ENCODE measurements around the gene AP1M1. TPM values are rescaled to one million over a fixed set of nuclear protein-coding genes. Genes with fewer than 3 reads are reported as not detected.

Gene AP1M1
- total and polyA plus RNA-seq, 2 of the 4 experiments (the other 2 are of a cell fraction) = 85.1 to 99.1 TPM

- Histone ChIP-seq H3K9ac (ENCODE audit: low read depth, low read length) (no peak overlapping the region), H3K9me3 (ENCODE audit: control insufficient read depth, insufficient read depth, low read length) (no peaks in the 10 kb centered on the region), H4K91ac (ENCODE audit: insufficient read depth, low read depth, low read length) (no peak overlapping the region), H4K8ac (ENCODE audit: low read depth in 2 of 2, low read length in 2 of 2) (no peak overlapping the region), H2BK5ac (ENCODE audit: low read depth, low read length, poor library complexity, severe bottlenecking) (no peak overlapping the region), H3K4ac (ENCODE audit: low read depth, low read length) (no peak overlapping the region), H3K79me1 (ENCODE audit: low read depth in 1 of 2, low read length in 2 of 2) (no peaks in the 10 kb centered on the region), H2BK15ac (ENCODE audit: low read depth, low read length) (no peak overlapping the region), H3K56ac (ENCODE audit: extremely low read depth, insufficient read depth, low read length) (no peak overlapping the region), H4K5ac (ENCODE audit: low read depth, low read length) (no peak overlapping the region), H2AK9ac (replicated peaks; ENCODE audit: low read depth, low read length, poor library complexity) (no peak overlapping the region), H3K4me2 (ENCODE audit: low read depth, low read length) (no peak overlapping the region), H3K27me3 (ENCODE audit: control insufficient read depth, insufficient read depth, low read length) (peaks cover 25% of the 10 kb centered on the region), H2BK120ac (ENCODE audit: low read depth, low read length) (no peak overlapping the region), H3K14ac (replicated peaks; ENCODE audit: low read depth, low read length) (no peak overlapping the region), H3K23ac (ENCODE audit: low read depth, low read length) (no peak overlapping the region), H2AK5ac (ENCODE audit: low read depth, low read length) (no peak overlapping the region; the same call in 1 of the 2 replicates), H3K4me3 (ENCODE audit: insufficient read depth, low read depth, low read length) (no peak overlapping the region), H4K20me1 (ENCODE audit: insufficient read depth, low read length) (peaks cover 4% of the 10 kb centered on the region; the same call in 1 of the 2 replicates), H2AFZ (replicated peaks; ENCODE audit: low read length, poor library complexity) (no peak overlapping the region), H2BK20ac (ENCODE audit: low read depth, low read length) (no peak overlapping the region), H3K9me1 (ENCODE audit: insufficient read depth, low read length) (peaks cover 6% of the 10 kb centered on the region; the same call in 1 of the 2 replicates), H3K18ac (ENCODE audit: low read depth, low read length) (no peak overlapping the region), H3K27ac (ENCODE audit: insufficient read depth, low read length) (no peak overlapping the region), H3K4me1 (ENCODE audit: control insufficient read depth, insufficient read depth, low read length) (no peaks in the 10 kb centered on the region), H3K36me3 (ENCODE audit: control insufficient read depth, insufficient read depth, low read length) (no peaks in the 10 kb centered on the region)
- DNase-seq (no peak), ATAC-seq (ENCODE audit: low read depth) (no peak)
- no peak for TF ChIP-seq RCOR1 (IDR thresholded peaks at IDR 0.05; ENCODE audit: insufficient replicate concordance, low read length)
- TF ChIP-seq RFX5 (IDR thresholded peaks at IDR 0.05; ENCODE audit: low read depth, low read length) = no peak
- no peak for TF ChIP-seq ELK1 (IDR thresholded peaks at IDR 0.05; ENCODE audit: borderline replicate concordance, low read depth, low read length)
- no peak for TF ChIP-seq FOS (IDR thresholded peaks at IDR 0.05; ENCODE audit: low read depth, low read length)
- no peak for TF ChIP-seq USF2 (IDR thresholded peaks at IDR 0.05; ENCODE audit: low read depth, low read length)
- no peak for TF ChIP-seq RAD21 (IDR thresholded peaks at IDR 0.05; ENCODE audit: low read length)
- TF ChIP-seq NFE2L2 (IDR thresholded peaks at IDR 0.05; ENCODE audit: low read depth, low read length) = no peak
- TF ChIP-seq MXI1 (IDR thresholded peaks at IDR 0.05; ENCODE audit: borderline replicate concordance, low read depth, low read length) = no peak
- TF ChIP-seq CEBPB (IDR thresholded peaks at IDR 0.05; ENCODE audit: low read depth, low read length) = no peak
- TF ChIP-seq CHD1 (IDR thresholded peaks at IDR 0.05; ENCODE audit: low read depth, low read length) = no peak
- TF ChIP-seq BHLHE40 (IDR thresholded peaks at IDR 0.05; ENCODE audit: low read depth, low read length) = no peak
- TF ChIP-seq MAFK (IDR thresholded peaks at IDR 0.05; ENCODE audit: low read depth, low read length) = no peak
- no peak for TF ChIP-seq SMC3 (IDR thresholded peaks at IDR 0.05; ENCODE audit: low read depth, low read length)
- TF ChIP-seq CTCF (conservative IDR thresholded peaks at IDR 0.05; ENCODE audit: low read depth, low read length) = no peak
- TF ChIP-seq MAZ (IDR thresholded peaks at IDR 0.05; ENCODE audit: borderline replicate concordance, low read depth, low read length) = no peak
- TF ChIP-seq POLR2A (IDR thresholded peaks at IDR 0.05; ENCODE audit: low read depth, low read length) = no peak
- dilution Hi-C loops (cut with HindIII; ENCODE audit: low sequenced_read_pairs, unreplicated experiment) = no loop called here
- in situ Hi-C loops (cut with MboI; ENCODE audit: low sequenced_read_pairs) = no loop called here
- intact Hi-C loops (cut with micrococcal nuclease) = no loop called here
- CTCF ChIA-PET = no interaction called here
- POLR2A ChIA-PET (ENCODE audit: unreplicated experiment) = no interaction called here
- WGBS, 2 experiments (ENCODE audit: extremely low coverage in 2 of 2, insufficient read length in 1 of 2) = 73% methylated on average over 3 of the region's 8 CpGs; no CpG with 5 or more reads in 1 of the 2 experiments
- BruUV-seq (replicated peaks) = no TSS peak
Measured at GRCh38 chr19:16257509-16258002, 59.8 kb downstream of the AP1M1 start.

Measured in IMR-90 (cell line).